WTC11 (cell line): ENCODE measurements around the gene DDX25. TPM values are rescaled to one million over a fixed set of nuclear protein-coding genes. Genes with fewer than 3 reads are reported as not detected.

ENCODE experiments used
- ATAC-seq: fragments of 200-7000 bp; cut with Tn5 transposase; 2 replicates; pipeline ENCODE4 v1.10.0; 2021; ENCODE audit warnings: mild to moderate bottlenecking, moderate library complexity
- CTCF ChIA-PET: fragments of 300-600 bp; sonication (Branson Sonifier 250); formaldehyde crosslinking; loops from one replicate; lab custom pipeline; 2021; ENCODE audit warnings: antibody characterized with exemption; lab: Charles Lee
- POLR2A ChIA-PET: fragments of 350-600 bp; sonication (Branson Sonifier 250); formaldehyde crosslinking; loops from one replicate; lab custom pipeline; 2021; ENCODE audit warnings: antibody characterized with exemption; lab: Charles Lee
- DNase-seq: peaks from one replicate; pipeline ENCODE4 v3.0.0; 2021; ENCODE audit warnings: low spot score
- H3K27ac Mint-ChIP-seq: 2 replicates; pipeline ENCODE4 v1.8.0; 2021; ENCODE audit warnings: mixed read lengths
- H3K27me3 Mint-ChIP-seq: 2 replicates; pipeline ENCODE4 v1.8.0; 2021; ENCODE audit warnings: low read depth, mild to moderate bottlenecking, moderate library complexity, mixed read lengths
- H3K36me3 Mint-ChIP-seq: 2 replicates; pipeline ENCODE4 v1.8.0; 2021; ENCODE audit warnings: mixed read lengths
- H3K4me1 Mint-ChIP-seq: 2 replicates; pipeline ENCODE4 v1.8.0; 2022; ENCODE audit warnings: mixed read lengths
- H3K4me3 Mint-ChIP-seq: 2 replicates; pipeline ENCODE4 v1.8.0; 2021; ENCODE audit warnings: mild to moderate bottlenecking, moderate library complexity, mixed read lengths
- H3K9me3 Mint-ChIP-seq: 2 replicates; pipeline ENCODE4 v1.8.0; 2021; ENCODE audit warnings: mixed read lengths
- EMX1 ChIP-seq: fragments of 250-450 bp; sonication (Bioruptor Pico); IDR thresholded peaks from 2 replicates; pipeline ENCODE4 v1.8.0; 2021; ENCODE audit warnings: mild to moderate bottlenecking
- ESRRA ChIP-seq: sonication (generic); formaldehyde crosslinking; IDR thresholded peaks from 2 replicates; pipeline ENCODE4 v1.8.1; 2022; ENCODE audit warnings: mild to moderate bottlenecking, missing genetic modification reagents, borderline replicate concordance
- MLX ChIP-seq: sonication (generic); formaldehyde crosslinking; IDR thresholded peaks from 2 replicates; pipeline ENCODE4 v1.8.1; 2023; ENCODE audit warnings: mild to moderate bottlenecking, missing genetic modification reagents, moderate library complexity
- NFATC4 ChIP-seq: fragments of 250-450 bp; sonication (Bioruptor Pico); IDR thresholded peaks from 2 replicates; pipeline ENCODE4 v1.9.0; 2021; ENCODE audit warnings: mild to moderate bottlenecking
- NFE2L1 ChIP-seq: sonication (generic); formaldehyde crosslinking; IDR thresholded peaks from 2 replicates; pipeline ENCODE4 v1.8.1; 2023; ENCODE audit warnings: missing genetic modification reagents
- NR1H2 ChIP-seq: sonication (generic); formaldehyde crosslinking; IDR thresholded peaks from 2 replicates; pipeline ENCODE4 v1.9.0; 2021; ENCODE audit warnings: mild to moderate bottlenecking, moderate library complexity, missing genetic modification reagents
- SMAD3 ChIP-seq: sonication (generic); formaldehyde crosslinking; IDR thresholded peaks from 2 replicates; pipeline ENCODE4 v1.8.0; 2022; ENCODE audit warnings: missing genetic modification reagents, mild to moderate bottlenecking, borderline replicate concordance
- total RNA-seq: library from RNA; stranded (reverse); gene quantifications from 3 replicates; pipeline ENCODE4 v1.2.3, GENCODE V29; 2021
- TF ChIP-seq, protein P1 (sequence below): sonication (generic); formaldehyde crosslinking; IDR thresholded peaks from 2 replicates; pipeline ENCODE4 v1.8.0; 2023; ENCODE audit warnings: missing genetic modification reagents
- TF ChIP-seq, protein P2 (sequence below): sonication (generic); formaldehyde crosslinking; IDR thresholded peaks from 2 replicates; pipeline ENCODE4 v1.8.0; 2022; ENCODE audit warnings: mild to moderate bottlenecking, missing genetic modification reagents
- TF ChIP-seq, protein P3 (sequence below): sonication (generic); formaldehyde crosslinking; IDR thresholded peaks from 2 replicates; pipeline ENCODE4 v1.8.1; 2022; ENCODE audit warnings: low read depth, mild to moderate bottlenecking, moderate library complexity, missing genetic modification reagents, borderline replicate concordance
- TF ChIP-seq, protein P4 (sequence below): sonication (generic); formaldehyde crosslinking; IDR thresholded peaks from 2 replicates; pipeline ENCODE4 v1.8.1; 2022; ENCODE audit warnings: missing genetic modification reagents, borderline replicate concordance
- TF ChIP-seq, protein P5 (sequence below): sonication (generic); formaldehyde crosslinking; conservative IDR thresholded peaks from 2 replicates; pipeline ENCODE4 v1.8.1; 2022; ENCODE audit warnings: mild to moderate bottlenecking, missing genetic modification reagents
- TF ChIP-seq, protein P6 (sequence below): fragments of 250-450 bp; sonication (Bioruptor Pico); IDR thresholded peaks from 2 replicates; pipeline ENCODE4 v1.9.0; 2021; ENCODE audit warnings: mild to moderate bottlenecking

Gene DDX25
- total RNA-seq, 1 experiment from 2014 or later = 17.5 TPM

DNA sequence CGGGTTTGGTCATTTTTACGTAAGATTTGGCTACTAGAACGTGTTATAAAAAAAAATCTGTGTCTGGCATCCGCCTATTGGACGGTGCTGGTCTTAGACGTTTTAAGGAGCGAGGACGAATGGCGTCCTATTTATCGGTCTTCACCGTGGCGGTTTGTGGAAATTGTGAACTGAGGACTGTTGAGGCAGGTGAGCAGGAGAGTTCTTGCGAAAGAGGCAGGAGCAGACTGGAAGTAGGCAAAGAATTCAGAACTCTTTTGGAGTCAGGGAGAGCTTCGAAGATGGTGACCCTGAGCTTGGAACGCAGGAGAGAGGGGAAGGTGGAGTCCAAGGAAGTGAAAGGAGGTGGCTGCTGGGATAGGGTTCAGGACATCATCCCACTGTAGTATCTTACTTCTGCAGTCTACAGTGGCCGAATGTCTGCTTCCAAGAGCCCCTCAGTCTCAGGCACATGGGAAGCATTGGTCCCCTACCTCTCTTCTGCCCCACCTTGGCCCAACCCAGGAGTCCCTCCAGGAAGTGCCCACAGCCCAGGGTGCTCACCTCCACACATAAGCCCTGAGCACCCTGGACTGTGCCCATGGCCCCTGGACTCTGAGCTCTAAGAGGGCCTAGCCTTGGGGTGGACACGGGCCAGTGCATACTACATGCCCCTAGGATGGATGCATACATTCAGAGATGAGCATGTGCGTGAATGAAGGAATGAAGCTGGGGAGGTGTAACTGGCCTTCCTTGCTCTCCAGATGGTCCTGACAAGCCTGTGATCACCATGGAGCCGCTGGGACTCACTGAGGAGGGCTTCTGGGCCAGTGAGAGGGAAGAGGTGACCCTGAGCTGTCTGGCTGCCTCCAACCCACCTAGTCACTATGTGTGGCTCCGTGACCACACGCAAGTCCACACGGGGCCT is 45.2 kb downstream of the DDX25 start:
- ChIA-PET POLR2A (no interaction called here), CTCF (interaction anchor here (1.8 kb wide), 1 partner anchor 8 kb away, joined by 9 read pairs; no protein-coding TSS in a partner anchor)
- Mint-ChIP-seq H3K27ac (peak overlapping the region; percentile 78; the same call in 1 of the 2 replicates), H3K4me3 (no peak overlapping the region), H3K36me3 (no peaks in the 10 kb centered on the region), H3K4me1 (peaks cover 7% of the 10 kb centered on the region; the same call in 1 of the 2 replicates), H3K27me3 (no peaks in the 10 kb centered on the region), H3K9me3 (no peaks in the 10 kb centered on the region)
- ATAC-seq = no peak
- TF ChIP-seq, protein P1, sequence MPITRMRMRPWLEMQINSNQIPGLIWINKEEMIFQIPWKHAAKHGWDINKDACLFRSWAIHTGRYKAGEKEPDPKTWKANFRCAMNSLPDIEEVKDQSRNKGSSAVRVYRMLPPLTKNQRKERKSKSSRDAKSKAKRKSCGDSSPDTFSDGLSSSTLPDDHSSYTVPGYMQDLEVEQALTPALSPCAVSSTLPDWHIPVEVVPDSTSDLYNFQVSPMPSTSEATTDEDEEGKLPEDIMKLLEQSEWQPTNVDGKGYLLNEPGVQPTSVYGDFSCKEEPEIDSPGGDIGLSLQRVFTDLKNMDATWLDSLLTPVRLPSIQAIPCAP (CRISPR knock-in tag) = no peak
- no peak for TF ChIP-seq ESRRA (CRISPR knock-in tag)
- TF ChIP-seq NFE2L1 (CRISPR knock-in tag) = no peak
- no peak for TF ChIP-seq NR1H2 (CRISPR knock-in tag)
- no peak for TF ChIP-seq NFATC4 (CRISPR knock-in tag)
- TF ChIP-seq, protein P2, sequence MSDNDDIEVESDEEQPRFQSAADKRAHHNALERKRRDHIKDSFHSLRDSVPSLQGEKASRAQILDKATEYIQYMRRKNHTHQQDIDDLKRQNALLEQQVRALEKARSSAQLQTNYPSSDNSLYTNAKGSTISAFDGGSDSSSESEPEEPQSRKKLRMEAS = no peak
- no peak for DNase-seq

- 0 out of 2 replicates have a peak overlapping the region, but pooled peaks have one; percentile 78 for H3K27ac Mint-ChIP-seq
- no peak for ATAC-seq
- no peaks in the 10 kb centered on the region for H3K36me3 Mint-ChIP-seq
- H3K4me1 Mint-ChIP-seq = peaks cover 6% of the 10 kb centered on the region; the same call in 1 of the 2 replicates
- TF ChIP-seq MLX (CRISPR knock-in tag) (no peak), SMAD3 (CRISPR knock-in tag) (no peak), EMX1 (CRISPR knock-in tag) (no peak)
- TF ChIP-seq, protein P3, sequence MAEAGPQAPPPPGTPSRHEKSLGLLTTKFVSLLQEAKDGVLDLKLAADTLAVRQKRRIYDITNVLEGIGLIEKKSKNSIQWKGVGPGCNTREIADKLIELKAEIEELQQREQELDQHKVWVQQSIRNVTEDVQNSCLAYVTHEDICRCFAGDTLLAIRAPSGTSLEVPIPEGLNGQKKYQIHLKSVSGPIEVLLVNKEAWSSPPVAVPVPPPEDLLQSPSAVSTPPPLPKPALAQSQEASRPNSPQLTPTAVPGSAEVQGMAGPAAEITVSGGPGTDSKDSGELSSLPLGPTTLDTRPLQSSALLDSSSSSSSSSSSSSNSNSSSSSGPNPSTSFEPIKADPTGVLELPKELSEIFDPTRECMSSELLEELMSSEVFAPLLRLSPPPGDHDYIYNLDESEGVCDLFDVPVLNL (CRISPR knock-in tag) = no peak
- TF ChIP-seq, protein P4, sequence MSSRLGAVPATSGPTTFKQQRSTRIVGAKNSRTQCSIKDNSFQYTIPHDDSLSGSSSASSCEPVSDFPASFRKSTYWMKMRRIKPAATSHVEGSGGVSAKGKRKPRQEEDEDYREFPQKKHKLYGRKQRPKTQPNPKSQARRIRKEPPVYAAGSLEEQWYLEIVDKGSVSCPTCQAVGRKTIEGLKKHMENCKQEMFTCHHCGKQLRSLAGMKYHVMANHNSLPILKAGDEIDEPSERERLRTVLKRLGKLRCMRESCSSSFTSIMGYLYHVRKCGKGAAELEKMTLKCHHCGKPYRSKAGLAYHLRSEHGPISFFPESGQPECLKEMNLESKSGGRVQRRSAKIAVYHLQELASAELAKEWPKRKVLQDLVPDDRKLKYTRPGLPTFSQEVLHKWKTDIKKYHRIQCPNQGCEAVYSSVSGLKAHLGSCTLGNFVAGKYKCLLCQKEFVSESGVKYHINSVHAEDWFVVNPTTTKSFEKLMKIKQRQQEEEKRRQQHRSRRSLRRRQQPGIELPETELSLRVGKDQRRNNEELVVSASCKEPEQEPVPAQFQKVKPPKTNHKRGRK (CRISPR knock-in tag) = no peak
- TF ChIP-seq, protein P2 = no peak
- TF ChIP-seq, protein P5, sequence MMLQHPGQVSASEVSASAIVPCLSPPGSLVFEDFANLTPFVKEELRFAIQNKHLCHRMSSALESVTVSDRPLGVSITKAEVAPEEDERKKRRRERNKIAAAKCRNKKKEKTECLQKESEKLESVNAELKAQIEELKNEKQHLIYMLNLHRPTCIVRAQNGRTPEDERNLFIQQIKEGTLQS (CRISPR knock-in tag) = no peak
- TF ChIP-seq, protein P6, sequence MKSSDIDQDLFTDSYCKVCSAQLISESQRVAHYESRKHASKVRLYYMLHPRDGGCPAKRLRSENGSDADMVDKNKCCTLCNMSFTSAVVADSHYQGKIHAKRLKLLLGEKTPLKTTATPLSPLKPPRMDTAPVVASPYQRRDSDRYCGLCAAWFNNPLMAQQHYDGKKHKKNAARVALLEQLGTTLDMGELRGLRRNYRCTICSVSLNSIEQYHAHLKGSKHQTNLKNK (CRISPR knock-in tag) = no peak
- CTCF ChIA-PET = interaction anchor here (1.8 kb wide), 1 partner anchor 8 kb away, joined by 9 read pairs; no protein-coding TSS in a partner anchor
- DNase-seq = no peak
- no peaks in the 10 kb centered on the region for H3K9me3 Mint-ChIP-seq
- POLR2A ChIA-PET = no interaction called here
- H3K4me3 Mint-ChIP-seq = no peak overlapping the region
- no peaks in the 10 kb centered on the region for H3K27me3 Mint-ChIP-seq
Observed at GRCh38 chr11:125950178-125950490, 45.8 kb downstream of the DDX25 start.
